K562 (cell line): Measurements from ENCODE around the gene VEGFA. TPM values are rescaled to one million over a fixed set of nuclear protein-coding genes. Genes with fewer than 3 reads are reported as not detected.
A peak's percentile ranks its signal among the peaks of the same experiment; 100 is the strongest.

Experiments
- CHD1 ChIP-seq: fragments of 200-600 bp; sonication (generic); IDR thresholded peaks from one replicate; pipeline ENCODE4 v1.6.1; 2012; ENCODE audit warnings: mild to moderate bottlenecking, moderate library complexity, low read length, inconsistent platforms
- HCFC1 ChIP-seq: IDR thresholded peaks from 2 replicates; pipeline ENCODE4 v1.6.1; 2012; ENCODE audit warnings: low read depth, low read length, improper control_type of control experiment
- MTA3 ChIP-seq: fragments of 450-650 bp; formaldehyde crosslinking; IDR thresholded peaks from 2 replicates; pipeline ENCODE4 v1.6.1; 2017; ENCODE audit warnings: mild to moderate bottlenecking, borderline replicate concordance
- POLR2H ChIP-seq: IDR thresholded peaks from 2 replicates; pipeline ENCODE4 v1.6.1; 2016; ENCODE audit warnings: missing genetic modification characterization, low read depth, mild to moderate bottlenecking, control low read depth, missing compliant biosample characterization, moderate library complexity
- polyA plus RNA-seq, 8 experiments: library from polyadenylated mRNA; depleted of rRNA in 4 of 8; stranded (reverse) in 5 of 8; unstranded in 3 of 8; fragments of >200 nt; fragmentation: Nextera tagmentation in 2 of 8; fragmentation: Illumina TruSeq in 1 of 8; extraction: Ambion mirVana in 2 of 8; extraction: Trizol in 1 of 8; gene quantifications; 2 replicates each; pipeline versions ENCODE4 v1.2.1 to v1.2.3, GENCODE V29; 2011 to 2014; ENCODE audit warnings: inconsistent platforms in 1 of 8, missing spikeins in 1 of 8
- total RNA-seq, 7 experiments: library from RNA; depleted of rRNA in 6 of 7; stranded (reverse); fragments of >200 nt in 6 of 7; fragmentation: Illumina TruSeq in 2 of 7; extraction: Trizol in 2 of 7; gene quantifications; 2 replicates each; pipeline versions ENCODE4 v1.2.1 to v1.2.3, GENCODE V29; 2011 to 2021; ENCODE audit warnings: low replicate concordance in 1 of 7
- TF ChIP-seq, protein P1 (sequence below): sonication (generic); formaldehyde crosslinking; IDR thresholded peaks from 2 replicates; pipeline ENCODE4 v1.8.0; 2023; ENCODE audit warnings: mild to moderate bottlenecking, missing genetic modification reagents
- TF ChIP-seq, protein P2 (sequence below): sonication (generic); formaldehyde crosslinking; IDR thresholded peaks from 2 replicates; pipeline ENCODE4 v1.8.1; 2023; ENCODE audit warnings: mild to moderate bottlenecking, missing genetic modification reagents
- TF ChIP-seq, protein P3 (sequence below): fragments of 450-650 bp; formaldehyde crosslinking; IDR thresholded peaks from 2 replicates; pipeline ENCODE4 v1.4.0; 2020; ENCODE audit warnings: mild to moderate bottlenecking, moderate library complexity
- TF ChIP-seq, protein P4 (sequence below): fragments of 450-650 bp; IDR thresholded peaks from 2 replicates; pipeline ENCODE4 v1.6.1; 2017; ENCODE audit warnings: antibody characterized with exemption, mild to moderate bottlenecking
- TF ChIP-seq, protein P5 (sequence below): sonication (generic); formaldehyde crosslinking; IDR thresholded peaks from 2 replicates; pipeline ENCODE4 v1.8.0; 2022; ENCODE audit warnings: missing genetic modification reagents, mild to moderate bottlenecking, borderline replicate concordance
- TF ChIP-seq, protein P6 (sequence below): fragments of 250-450 bp; sonication (Bioruptor Pico); IDR thresholded peaks from 2 replicates; pipeline ENCODE4 v1.4.0; 2020; ENCODE audit warnings: mild to moderate bottlenecking, moderate library complexity

VEGFA gene
- total and polyA plus RNA-seq, 9 of the 15 experiments (the other 6 are each of a cell fraction or from before 2014, with no cell fraction given), result 14.0 to 271 (median 124) TPM

DNA sequence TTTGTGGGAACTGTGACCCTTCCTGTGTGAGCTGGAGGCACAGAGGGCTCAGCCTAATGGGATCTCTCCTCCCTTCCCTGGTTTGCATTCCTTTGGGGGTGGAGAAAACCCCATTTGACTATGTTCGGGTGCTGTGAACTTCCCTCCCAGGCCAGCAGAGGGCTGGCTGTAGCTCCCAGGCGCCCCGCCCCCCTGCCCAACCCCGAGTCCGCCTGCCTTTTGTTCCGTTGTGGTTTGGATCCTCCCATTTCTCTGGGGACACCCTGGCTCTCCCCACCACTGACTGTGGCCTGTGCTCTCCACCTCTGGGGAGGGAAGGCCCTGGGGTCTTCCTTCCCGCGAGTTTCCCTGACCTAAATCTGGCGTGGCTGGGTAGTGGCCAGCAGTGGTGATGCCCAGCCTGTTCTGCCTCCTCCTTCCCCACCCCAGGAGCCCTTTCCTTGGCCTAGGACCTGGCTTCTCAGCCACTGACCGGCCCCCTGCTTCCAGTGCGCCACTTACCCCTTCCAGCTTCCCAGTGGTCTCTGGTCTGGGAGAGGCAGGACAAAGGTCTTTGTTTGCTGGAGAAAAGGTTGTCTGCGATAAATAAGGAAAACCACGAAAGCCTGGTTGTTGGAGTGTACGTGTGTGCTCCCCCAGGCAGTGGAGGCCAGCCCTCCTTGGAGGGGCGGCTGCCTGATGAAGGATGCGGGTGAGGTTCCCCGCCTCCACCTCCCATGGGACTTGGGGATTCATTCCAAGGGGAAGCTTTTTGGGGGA is 4.9 kb downstream of the VEGFA start (continued):
- TF ChIP-seq, protein P1, sequence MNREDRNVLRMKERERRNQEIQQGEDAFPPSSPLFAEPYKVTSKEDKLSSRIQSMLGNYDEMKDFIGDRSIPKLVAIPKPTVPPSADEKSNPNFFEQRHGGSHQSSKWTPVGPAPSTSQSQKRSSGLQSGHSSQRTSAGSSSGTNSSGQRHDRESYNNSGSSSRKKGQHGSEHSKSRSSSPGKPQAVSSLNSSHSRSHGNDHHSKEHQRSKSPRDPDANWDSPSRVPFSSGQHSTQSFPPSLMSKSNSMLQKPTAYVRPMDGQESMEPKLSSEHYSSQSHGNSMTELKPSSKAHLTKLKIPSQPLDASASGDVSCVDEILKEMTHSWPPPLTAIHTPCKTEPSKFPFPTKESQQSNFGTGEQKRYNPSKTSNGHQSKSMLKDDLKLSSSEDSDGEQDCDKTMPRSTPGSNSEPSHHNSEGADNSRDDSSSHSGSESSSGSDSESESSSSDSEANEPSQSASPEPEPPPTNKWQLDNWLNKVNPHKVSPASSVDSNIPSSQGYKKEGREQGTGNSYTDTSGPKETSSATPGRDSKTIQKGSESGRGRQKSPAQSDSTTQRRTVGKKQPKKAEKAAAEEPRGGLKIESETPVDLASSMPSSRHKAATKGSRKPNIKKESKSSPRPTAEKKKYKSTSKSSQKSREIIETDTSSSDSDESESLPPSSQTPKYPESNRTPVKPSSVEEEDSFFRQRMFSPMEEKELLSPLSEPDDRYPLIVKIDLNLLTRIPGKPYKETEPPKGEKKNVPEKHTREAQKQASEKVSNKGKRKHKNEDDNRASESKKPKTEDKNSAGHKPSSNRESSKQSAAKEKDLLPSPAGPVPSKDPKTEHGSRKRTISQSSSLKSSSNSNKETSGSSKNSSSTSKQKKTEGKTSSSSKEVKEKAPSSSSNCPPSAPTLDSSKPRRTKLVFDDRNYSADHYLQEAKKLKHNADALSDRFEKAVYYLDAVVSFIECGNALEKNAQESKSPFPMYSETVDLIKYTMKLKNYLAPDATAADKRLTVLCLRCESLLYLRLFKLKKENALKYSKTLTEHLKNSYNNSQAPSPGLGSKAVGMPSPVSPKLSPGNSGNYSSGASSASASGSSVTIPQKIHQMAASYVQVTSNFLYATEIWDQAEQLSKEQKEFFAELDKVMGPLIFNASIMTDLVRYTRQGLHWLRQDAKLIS (CRISPR knock-in tag), result no peak
- TF ChIP-seq, protein P2, sequence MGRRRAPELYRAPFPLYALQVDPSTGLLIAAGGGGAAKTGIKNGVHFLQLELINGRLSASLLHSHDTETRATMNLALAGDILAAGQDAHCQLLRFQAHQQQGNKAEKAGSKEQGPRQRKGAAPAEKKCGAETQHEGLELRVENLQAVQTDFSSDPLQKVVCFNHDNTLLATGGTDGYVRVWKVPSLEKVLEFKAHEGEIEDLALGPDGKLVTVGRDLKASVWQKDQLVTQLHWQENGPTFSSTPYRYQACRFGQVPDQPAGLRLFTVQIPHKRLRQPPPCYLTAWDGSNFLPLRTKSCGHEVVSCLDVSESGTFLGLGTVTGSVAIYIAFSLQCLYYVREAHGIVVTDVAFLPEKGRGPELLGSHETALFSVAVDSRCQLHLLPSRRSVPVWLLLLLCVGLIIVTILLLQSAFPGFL, result no peak
- TF ChIP-seq MTA3 (0 out of 2 replicates have a peak, but pooled peaks have one; percentile 37), HCFC1 (no peak), CHD1 (peak; percentile 7), POLR2H (tag) (no peak)
- TF ChIP-seq, protein P3, sequence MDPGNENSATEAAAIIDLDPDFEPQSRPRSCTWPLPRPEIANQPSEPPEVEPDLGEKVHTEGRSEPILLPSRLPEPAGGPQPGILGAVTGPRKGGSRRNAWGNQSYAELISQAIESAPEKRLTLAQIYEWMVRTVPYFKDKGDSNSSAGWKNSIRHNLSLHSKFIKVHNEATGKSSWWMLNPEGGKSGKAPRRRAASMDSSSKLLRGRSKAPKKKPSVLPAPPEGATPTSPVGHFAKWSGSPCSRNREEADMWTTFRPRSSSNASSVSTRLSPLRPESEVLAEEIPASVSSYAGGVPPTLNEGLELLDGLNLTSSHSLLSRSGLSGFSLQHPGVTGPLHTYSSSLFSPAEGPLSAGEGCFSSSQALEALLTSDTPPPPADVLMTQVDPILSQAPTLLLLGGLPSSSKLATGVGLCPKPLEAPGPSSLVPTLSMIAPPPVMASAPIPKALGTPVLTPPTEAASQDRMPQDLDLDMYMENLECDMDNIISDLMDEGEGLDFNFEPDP (CRISPR knock-in tag), result no peak
- TF ChIP-seq, protein P4, sequence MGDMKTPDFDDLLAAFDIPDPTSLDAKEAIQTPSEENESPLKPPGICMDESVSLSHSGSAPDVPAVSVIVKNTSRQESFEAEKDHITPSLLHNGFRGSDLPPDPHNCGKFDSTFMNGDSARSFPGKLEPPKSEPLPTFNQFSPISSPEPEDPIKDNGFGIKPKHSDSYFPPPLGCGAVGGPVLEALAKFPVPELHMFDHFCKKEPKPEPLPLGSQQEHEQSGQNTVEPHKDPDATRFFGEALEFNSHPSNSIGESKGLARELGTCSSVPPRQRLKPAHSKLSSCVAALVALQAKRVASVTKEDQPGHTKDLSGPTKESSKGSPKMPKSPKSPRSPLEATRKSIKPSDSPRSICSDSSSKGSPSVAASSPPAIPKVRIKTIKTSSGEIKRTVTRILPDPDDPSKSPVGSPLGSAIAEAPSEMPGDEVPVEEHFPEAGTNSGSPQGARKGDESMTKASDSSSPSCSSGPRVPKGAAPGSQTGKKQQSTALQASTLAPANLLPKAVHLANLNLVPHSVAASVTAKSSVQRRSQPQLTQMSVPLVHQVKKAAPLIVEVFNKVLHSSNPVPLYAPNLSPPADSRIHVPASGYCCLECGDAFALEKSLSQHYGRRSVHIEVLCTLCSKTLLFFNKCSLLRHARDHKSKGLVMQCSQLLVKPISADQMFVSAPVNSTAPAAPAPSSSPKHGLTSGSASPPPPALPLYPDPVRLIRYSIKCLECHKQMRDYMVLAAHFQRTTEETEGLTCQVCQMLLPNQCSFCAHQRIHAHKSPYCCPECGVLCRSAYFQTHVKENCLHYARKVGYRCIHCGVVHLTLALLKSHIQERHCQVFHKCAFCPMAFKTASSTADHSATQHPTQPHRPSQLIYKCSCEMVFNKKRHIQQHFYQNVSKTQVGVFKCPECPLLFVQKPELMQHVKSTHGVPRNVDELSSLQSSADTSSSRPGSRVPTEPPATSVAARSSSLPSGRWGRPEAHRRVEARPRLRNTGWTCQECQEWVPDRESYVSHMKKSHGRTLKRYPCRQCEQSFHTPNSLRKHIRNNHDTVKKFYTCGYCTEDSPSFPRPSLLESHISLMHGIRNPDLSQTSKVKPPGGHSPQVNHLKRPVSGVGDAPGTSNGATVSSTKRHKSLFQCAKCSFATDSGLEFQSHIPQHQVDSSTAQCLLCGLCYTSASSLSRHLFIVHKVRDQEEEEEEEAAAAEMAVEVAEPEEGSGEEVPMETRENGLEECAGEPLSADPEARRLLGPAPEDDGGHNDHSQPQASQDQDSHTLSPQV, result peak; percentile 33; the same call in 1 of the 2 replicates
- TF ChIP-seq, protein P5, sequence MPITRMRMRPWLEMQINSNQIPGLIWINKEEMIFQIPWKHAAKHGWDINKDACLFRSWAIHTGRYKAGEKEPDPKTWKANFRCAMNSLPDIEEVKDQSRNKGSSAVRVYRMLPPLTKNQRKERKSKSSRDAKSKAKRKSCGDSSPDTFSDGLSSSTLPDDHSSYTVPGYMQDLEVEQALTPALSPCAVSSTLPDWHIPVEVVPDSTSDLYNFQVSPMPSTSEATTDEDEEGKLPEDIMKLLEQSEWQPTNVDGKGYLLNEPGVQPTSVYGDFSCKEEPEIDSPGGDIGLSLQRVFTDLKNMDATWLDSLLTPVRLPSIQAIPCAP, result no peak
- TF ChIP-seq, protein P6, sequence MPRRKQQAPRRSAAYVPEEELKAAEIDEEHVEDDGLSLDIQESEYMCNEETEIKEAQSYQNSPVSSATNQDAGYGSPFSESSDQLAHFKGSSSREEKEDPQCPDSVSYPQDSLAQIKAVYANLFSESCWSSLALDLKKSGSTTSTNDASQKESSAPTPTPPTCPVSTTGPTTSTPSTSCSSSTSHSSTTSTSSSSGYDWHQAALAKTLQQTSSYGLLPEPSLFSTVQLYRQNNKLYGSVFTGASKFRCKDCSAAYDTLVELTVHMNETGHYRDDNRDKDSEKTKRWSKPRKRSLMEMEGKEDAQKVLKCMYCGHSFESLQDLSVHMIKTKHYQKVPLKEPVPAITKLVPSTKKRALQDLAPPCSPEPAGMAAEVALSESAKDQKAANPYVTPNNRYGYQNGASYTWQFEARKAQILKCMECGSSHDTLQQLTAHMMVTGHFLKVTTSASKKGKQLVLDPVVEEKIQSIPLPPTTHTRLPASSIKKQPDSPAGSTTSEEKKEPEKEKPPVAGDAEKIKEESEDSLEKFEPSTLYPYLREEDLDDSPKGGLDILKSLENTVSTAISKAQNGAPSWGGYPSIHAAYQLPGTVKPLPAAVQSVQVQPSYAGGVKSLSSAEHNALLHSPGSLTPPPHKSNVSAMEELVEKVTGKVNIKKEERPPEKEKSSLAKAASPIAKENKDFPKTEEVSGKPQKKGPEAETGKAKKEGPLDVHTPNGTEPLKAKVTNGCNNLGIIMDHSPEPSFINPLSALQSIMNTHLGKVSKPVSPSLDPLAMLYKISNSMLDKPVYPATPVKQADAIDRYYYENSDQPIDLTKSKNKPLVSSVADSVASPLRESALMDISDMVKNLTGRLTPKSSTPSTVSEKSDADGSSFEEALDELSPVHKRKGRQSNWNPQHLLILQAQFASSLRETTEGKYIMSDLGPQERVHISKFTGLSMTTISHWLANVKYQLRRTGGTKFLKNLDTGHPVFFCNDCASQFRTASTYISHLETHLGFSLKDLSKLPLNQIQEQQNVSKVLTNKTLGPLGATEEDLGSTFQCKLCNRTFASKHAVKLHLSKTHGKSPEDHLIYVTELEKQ (CRISPR knock-in tag), result no peak
